ENCODE measurements around the gene PXDC1. TPM values are rescaled to one million over a fixed set of nuclear protein-coding genes. Genes with fewer than 3 reads are reported as not detected.

The PXDC1 gene, protein sequence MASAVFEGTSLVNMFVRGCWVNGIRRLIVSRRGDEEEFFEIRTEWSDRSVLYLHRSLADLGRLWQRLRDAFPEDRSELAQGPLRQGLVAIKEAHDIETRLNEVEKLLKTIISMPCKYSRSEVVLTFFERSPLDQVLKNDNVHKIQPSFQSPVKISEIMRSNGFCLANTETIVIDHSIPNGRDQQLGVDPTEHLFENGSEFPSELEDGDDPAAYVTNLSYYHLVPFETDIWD
- under 1 TPM; 0.17 to 0.27 TPM for total RNA-seq
- 0.28 TPM for polyA plus RNA-seq (2013, experiment 1 of 2)
- 0.94 TPM for polyA plus RNA-seq (2013, experiment 2 of 2)
- total RNA-seq, result 0 to 8.1 (median 0.77) reads per million in 172 experiments

DNA sequence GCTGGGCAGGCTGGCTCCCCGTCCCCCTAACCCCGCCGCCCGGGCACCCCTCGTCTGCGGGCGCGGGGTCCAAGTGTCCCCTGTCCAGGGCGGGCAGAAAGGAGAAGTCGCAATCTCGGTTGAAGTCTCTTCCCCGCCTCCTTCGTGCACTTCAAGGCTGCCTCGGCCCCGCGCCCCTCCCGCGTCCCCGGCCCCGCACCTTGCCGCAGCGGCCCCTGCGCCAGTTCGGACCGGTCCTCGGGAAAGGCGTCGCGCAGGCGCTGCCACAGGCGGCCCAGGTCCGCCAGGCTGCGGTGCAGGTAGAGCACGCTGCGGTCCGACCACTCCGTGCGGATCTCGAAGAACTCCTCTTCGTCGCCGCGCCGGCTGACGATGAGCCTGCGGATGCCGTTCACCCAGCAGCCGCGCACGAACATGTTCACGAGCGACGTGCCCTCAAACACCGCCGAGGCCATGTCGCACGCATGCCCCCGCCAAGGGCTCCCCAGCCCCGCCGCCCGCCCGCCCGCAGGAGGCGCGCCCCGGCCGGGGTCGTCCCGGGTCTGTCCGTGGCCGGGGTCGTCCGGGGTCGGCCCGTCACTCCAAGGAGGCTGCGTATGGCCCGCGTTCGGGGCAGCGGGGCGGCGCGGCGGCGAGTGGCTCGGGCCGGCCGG lies at the start of gene PXDC1:
Gene PXDC1, minus strand, starts transcription at position 637 of the 653 bp plus-strand sequence. Its CDS starts 182 bp downstream, at position 455.
- Histone ChIP-seq H3K4me3 (ENCODE audit: low read length) (peak within 1 kb of the TSS; percentile 43), H3K9me3 (ENCODE audit: control insufficient read depth in 1 of 2, insufficient read depth in 1 of 2, low read length in 2 of 2) (peaks cover 0 to 4% of the 10 kb centered on the region in 2 experiments), H3K27ac (ENCODE audit: low read depth in 1 of 2, low read length in 2 of 2) (no peak within 1 kb of the TSS), H3K27me3 (ENCODE audit: control insufficient read depth in 1 of 2, insufficient read depth in 2 of 2, low read length in 2 of 2) (peaks cover 21 to 44% of the 10 kb centered on the region in 2 experiments), H3K4me1 (ENCODE audit: insufficient read depth, low read length) (peaks cover 18% of the 10 kb centered on the region), H3K36me3 (ENCODE audit: insufficient read depth, low read length) (no peaks in the 10 kb centered on the region)
- Mint-ChIP-seq H3K36me3 (ENCODE audit: low read depth) (no peaks in the 10 kb centered on the region), H3K27me3 (peaks cover 61% of the 10 kb centered on the region), H3K4me3 (peak within 1 kb of the TSS; percentile 60), H3K9me3 (no peaks in the 10 kb centered on the region), H3K4me1 (ENCODE audit: low read depth) (peaks cover 14% of the 10 kb centered on the region), H3K27ac (no peak within 1 kb of the TSS)
- ATAC-seq (ENCODE audit: poor library complexity) (peak; percentile 46), DNase-seq (peak in 8 of 14 experiments; percentile 9 to 71 (median 28))
- CTCF ChIA-PET, result no interaction called here
- TF ChIP-seq, protein P1, sequence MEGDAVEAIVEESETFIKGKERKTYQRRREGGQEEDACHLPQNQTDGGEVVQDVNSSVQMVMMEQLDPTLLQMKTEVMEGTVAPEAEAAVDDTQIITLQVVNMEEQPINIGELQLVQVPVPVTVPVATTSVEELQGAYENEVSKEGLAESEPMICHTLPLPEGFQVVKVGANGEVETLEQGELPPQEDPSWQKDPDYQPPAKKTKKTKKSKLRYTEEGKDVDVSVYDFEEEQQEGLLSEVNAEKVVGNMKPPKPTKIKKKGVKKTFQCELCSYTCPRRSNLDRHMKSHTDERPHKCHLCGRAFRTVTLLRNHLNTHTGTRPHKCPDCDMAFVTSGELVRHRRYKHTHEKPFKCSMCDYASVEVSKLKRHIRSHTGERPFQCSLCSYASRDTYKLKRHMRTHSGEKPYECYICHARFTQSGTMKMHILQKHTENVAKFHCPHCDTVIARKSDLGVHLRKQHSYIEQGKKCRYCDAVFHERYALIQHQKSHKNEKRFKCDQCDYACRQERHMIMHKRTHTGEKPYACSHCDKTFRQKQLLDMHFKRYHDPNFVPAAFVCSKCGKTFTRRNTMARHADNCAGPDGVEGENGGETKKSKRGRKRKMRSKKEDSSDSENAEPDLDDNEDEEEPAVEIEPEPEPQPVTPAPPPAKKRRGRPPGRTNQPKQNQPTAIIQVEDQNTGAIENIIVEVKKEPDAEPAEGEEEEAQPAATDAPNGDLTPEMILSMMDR (IDR thresholded peaks at IDR 0.05), result no peak
- POLR2A ChIA-PET, result no interaction called here
- intact Hi-C loops (cut with DNase I, micrococcal nuclease), result no loop called here

DNA sequence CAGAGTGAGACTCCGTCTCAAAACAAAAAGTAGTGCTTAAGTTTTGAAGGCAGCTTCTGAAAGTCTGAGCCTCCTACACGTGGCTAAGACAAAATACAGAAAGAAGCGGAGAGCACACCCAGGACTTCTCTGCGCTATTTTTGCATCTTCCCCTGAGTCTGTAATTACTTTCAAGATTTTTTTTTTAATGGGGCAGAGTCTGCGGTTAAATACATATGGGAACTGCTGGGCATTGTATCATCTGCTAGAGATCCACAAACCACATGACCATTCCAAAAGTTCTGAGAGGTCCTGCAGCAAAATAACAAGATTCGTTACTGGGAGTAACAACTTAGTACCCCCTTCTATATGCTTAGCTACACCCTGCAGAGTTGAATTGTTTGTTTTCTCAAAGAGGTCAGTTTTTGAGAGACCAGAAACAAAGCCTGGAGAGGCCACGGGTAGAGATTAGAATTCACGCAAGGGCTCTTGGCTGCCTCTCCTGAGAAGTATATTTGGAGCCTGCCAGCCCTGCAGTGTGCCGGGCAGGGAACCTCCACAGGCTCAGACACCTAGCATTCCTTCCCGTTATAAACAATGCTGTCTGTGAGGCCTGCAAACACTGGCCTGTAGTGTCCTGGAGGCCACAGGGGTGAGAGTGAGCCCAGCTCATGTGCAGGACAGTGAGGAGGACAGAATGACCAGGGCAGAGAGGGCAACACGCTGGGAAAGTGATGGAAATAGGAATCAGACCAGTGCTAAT lies 49.5 kb upstream of the PXDC1 start:
- Mint-ChIP-seq H3K4me1 (ENCODE audit: low read depth) (no peaks in the 10 kb centered on the region), H3K9me3 (no peaks in the 10 kb centered on the region), H3K4me3 (no peak overlapping the region), H3K27me3 (peaks cover 4% of the 10 kb centered on the region), H3K36me3 (ENCODE audit: low read depth) (no peaks in the 10 kb centered on the region), H3K27ac (no peak overlapping the region)
- Histone ChIP-seq H3K27ac (ENCODE audit: low read depth in 1 of 2, low read length in 2 of 2) (no peak overlapping the region), H3K9me3 (ENCODE audit: control insufficient read depth in 1 of 2, insufficient read depth in 1 of 2, low read length in 2 of 2) (no peaks in the 10 kb centered on the region), H3K36me3 (ENCODE audit: insufficient read depth, low read length) (no peaks in the 10 kb centered on the region), H3K27me3 (ENCODE audit: control insufficient read depth in 1 of 2, insufficient read depth in 2 of 2, low read length in 2 of 2) (no peaks in the 10 kb centered on the region), H3K4me3 (ENCODE audit: low read length) (no peak overlapping the region), H3K4me1 (ENCODE audit: insufficient read depth, low read length) (no peaks in the 10 kb centered on the region)
- TF ChIP-seq, protein P1 (IDR thresholded peaks at IDR 0.05), result no peak
- intact Hi-C loops (cut with DNase I, micrococcal nuclease), result no loop called here
- no peak for DNase-seq
- ChIA-PET POLR2A (no interaction called here), CTCF (no interaction called here)
- ATAC-seq (ENCODE audit: poor library complexity), result no peak

DNA sequence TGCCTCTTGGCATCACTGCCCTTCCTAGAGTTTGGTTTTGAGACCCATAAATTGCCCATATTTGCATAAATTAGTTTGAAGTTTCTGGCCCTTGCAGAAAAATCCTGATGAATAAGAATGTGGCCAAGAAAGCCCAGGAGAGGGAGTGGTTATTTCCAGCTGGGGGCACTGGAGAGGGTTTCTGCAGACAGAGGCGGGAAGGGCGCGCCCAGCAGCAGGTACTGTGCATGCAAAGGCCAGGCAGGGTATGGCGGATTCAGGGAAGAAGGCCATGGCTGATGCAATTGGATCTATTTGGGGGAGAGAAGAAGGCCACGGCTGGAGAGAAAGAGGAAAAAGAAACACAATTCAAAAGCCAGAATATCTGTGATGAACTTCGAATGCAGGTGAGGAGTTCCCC lies 48.2 kb upstream of the PXDC1 start:
- H3K27ac ChIP-seq (ENCODE audit: low read depth in 1 of 2, low read length in 2 of 2), result no peak overlapping the region
- Mint-ChIP-seq H3K27me3 (peaks cover 4% of the 10 kb centered on the region), H3K27ac (no peak overlapping the region), H3K4me3 (no peak overlapping the region), H3K36me3 (ENCODE audit: low read depth) (no peaks in the 10 kb centered on the region), H3K4me1 (ENCODE audit: low read depth) (no peaks in the 10 kb centered on the region), H3K9me3 (no peaks in the 10 kb centered on the region)
- H3K4me1 ChIP-seq (ENCODE audit: insufficient read depth, low read length), result no peaks in the 10 kb centered on the region
- H3K9me3 ChIP-seq (ENCODE audit: control insufficient read depth in 1 of 2, insufficient read depth in 1 of 2, low read length in 2 of 2), result no peaks in the 10 kb centered on the region
- ChIA-PET POLR2A (no interaction called here), CTCF (interaction anchor here (0.6 kb wide), 1 partner anchor 9 kb away, joined by 3 read pairs; no protein-coding TSS in a partner anchor)
- no peak for ATAC-seq (ENCODE audit: poor library complexity)
- H3K4me3 ChIP-seq (ENCODE audit: low read length), result no peak overlapping the region
- DNase-seq, result no peak
- intact Hi-C loops (cut with DNase I, micrococcal nuclease), result no loop called here
- no peaks in the 10 kb centered on the region for H3K36me3 ChIP-seq (ENCODE audit: insufficient read depth, low read length)
- TF ChIP-seq, protein P1 (IDR thresholded peaks at IDR 0.05), result no peak
- H3K27me3 ChIP-seq (ENCODE audit: control insufficient read depth in 1 of 2, insufficient read depth in 2 of 2, low read length in 2 of 2), result no peaks in the 10 kb centered on the region

Data from CD4-positive, alpha-beta T cell (primary cell).